SK-N-SH (cell line): ENCODE data around the gene OSGEP. TPM values are rescaled to one million over a fixed set of nuclear protein-coding genes. Genes with fewer than 3 reads are reported as not detected.

Source experiments
- CTCF ChIA-PET: fragments of 300-600, 350-600 bp; formaldehyde crosslinking; extraction: SDS; loops from one replicate; lab custom pipeline; 2021; lab: Yijun Ruan, JAX
- POLR2A ChIA-PET: fragments of 350-600 bp; sonication (Branson Sonifier 250); formaldehyde crosslinking; extraction: SDS; loops from one replicate; lab custom pipeline; 2020; ENCODE audit warnings: antibody characterized with exemption, inconsistent platforms; lab: Yijun Ruan, JAX
- DNase-seq: peaks from one replicate; pipeline ENCODE4 v3.0.0; 2012
- H2AFZ ChIP-seq: fragments of 200-600 bp; sonication (generic); 2 replicates; pipeline ENCODE4 v1.8.1; 2016; ENCODE audit warnings: antibody characterized with exemption, mild to moderate bottlenecking, low read depth
- H3F3A ChIP-seq: fragments of 200-600 bp; sonication (generic); replicated peaks from 2 replicates; pipeline ENCODE3; 2016; ENCODE audit warnings: antibody characterized with exemption, mild to moderate bottlenecking; ENCODE audit not compliant: insufficient read depth
- H3K27ac ChIP-seq, 2 experiments: fragments of 200-500 bp in 1 of 2; fragments of 200-600 bp in 1 of 2; sonication (Bioruptor generic) in 1 of 2; sonication (generic), shearing (Covaris generic) in 1 of 2; 2 replicates each; pipeline versions ENCODE4 v1.5.1 to v1.6.1; 2014 to 2016; ENCODE audit warnings: low read depth in 2 of 2, inconsistent platforms in 1 of 2, low read length in 1 of 2, mild to moderate bottlenecking in 1 of 2, mixed read lengths in 1 of 2
- H3K27me3 ChIP-seq: fragments of 200-600 bp; sonication (generic), shearing (Covaris generic); 2 replicates; pipeline ENCODE4 v1.6.1; 2016; ENCODE audit warnings: mixed run types; ENCODE audit not compliant: insufficient read depth
- H3K36me3 ChIP-seq, 2 experiments: fragments of 200-500 bp in 1 of 2; fragments of 200-600 bp in 1 of 2; sonication (Bioruptor generic) in 1 of 2; sonication (generic) in 1 of 2; replicated peaks in 1 of 2; 2 replicates each; pipeline versions ENCODE3 to v1.5.1; 2014 to 2016; ENCODE audit warnings: low read length in 1 of 2, mild to moderate bottlenecking in 1 of 2; ENCODE audit not compliant: insufficient read depth in 2 of 2, control insufficient read depth in 1 of 2
- H3K4me1 ChIP-seq, 2 experiments: fragments of 200-500 bp in 1 of 2; fragments of 200-600 bp in 1 of 2; sonication (Bioruptor generic) in 1 of 2; sonication (generic), shearing (Covaris generic) in 1 of 2; 2 replicates each; pipeline versions ENCODE4 v1.5.1 to v1.6.1; 2014 to 2016; ENCODE audit warnings: low read depth in 1 of 2, low read length in 1 of 2, mixed run types in 1 of 2; ENCODE audit not compliant: insufficient read depth in 2 of 2, control insufficient read depth in 1 of 2
- H3K4me2 ChIP-seq: fragments of 200-600 bp; sonication (generic), shearing (Covaris generic); 2 replicates; pipeline ENCODE4 v1.6.1; 2017; ENCODE audit warnings: mixed run types
- H3K4me3 ChIP-seq, 2 experiments: fragments of 200-500 bp in 1 of 2; fragments of 200-600 bp in 1 of 2; sonication (Bioruptor generic) in 1 of 2; sonication (generic), shearing (Covaris generic) in 1 of 2; 2 replicates each; pipeline versions ENCODE4 v1.5.1 to v1.8.1; 2014 to 2016; ENCODE audit warnings: low read depth in 2 of 2, inconsistent platforms in 1 of 2, low read length in 1 of 2, mild to moderate bottlenecking in 1 of 2, mixed read lengths in 1 of 2, moderate library complexity in 1 of 2
- H3K79me2 ChIP-seq: fragments of 200-600 bp; sonication (generic); 2 replicates; pipeline ENCODE4 v1.8.1; 2017; ENCODE audit warnings: mild to moderate bottlenecking; ENCODE audit not compliant: insufficient read depth
- H3K9ac ChIP-seq: fragments of 200-600 bp; sonication (generic); 2 replicates; pipeline ENCODE4 v1.6.1; 2017; ENCODE audit warnings: mixed run types
- H3K9me2 ChIP-seq: fragments of 200-600 bp; sonication (generic); 2 replicates; pipeline ENCODE4 v1.6.1; 2017; ENCODE audit warnings: mixed run types
- H3K9me3 ChIP-seq: fragments of 200-600 bp; sonication (generic); 2 replicates; pipeline ENCODE4 v1.6.1; 2017; ENCODE audit warnings: mixed run types, mild to moderate bottlenecking, moderate library complexity
- H4K20me1 ChIP-seq: fragments of 200-600 bp; sonication (generic); 2 replicates; pipeline ENCODE4 v1.6.1; 2017; ENCODE audit warnings: mild to moderate bottlenecking, mixed run types; ENCODE audit not compliant: insufficient read depth
- ELF1 ChIP-seq: IDR thresholded peaks from 2 replicates; pipeline ENCODE4 v1.4.0; 2012
- FOXJ3 ChIP-seq: sonication (generic); formaldehyde crosslinking; IDR thresholded peaks from 2 replicates; pipeline ENCODE4 v1.5.1; 2020; ENCODE audit warnings: mild to moderate bottlenecking, missing genetic modification reagents
- FOXM1 ChIP-seq: IDR thresholded peaks from 2 replicates; pipeline ENCODE4 v1.4.0; 2012; ENCODE audit warnings: low read depth, mild to moderate bottlenecking
- MEF2A ChIP-seq: IDR thresholded peaks from 2 replicates; pipeline ENCODE4 v1.4.0; 2012; ENCODE audit warnings: low read depth, borderline replicate concordance
- MXI1 ChIP-seq: IDR thresholded peaks from 2 replicates; pipeline ENCODE4 v1.6.1; 2012; ENCODE audit warnings: mild to moderate bottlenecking, low read depth, low read length, improper control_type of control experiment
- POLR2AphosphoS5 ChIP-seq: IDR thresholded peaks from 2 replicates; pipeline ENCODE4 v1.6.1; 2012; ENCODE audit warnings: low read depth, low read length
- RAD21 ChIP-seq: IDR thresholded peaks from 2 replicates; pipeline ENCODE4 v1.6.1; 2012; ENCODE audit warnings: mild to moderate bottlenecking, low read length
- SMC3 ChIP-seq: IDR thresholded peaks from 2 replicates; pipeline ENCODE4 v1.6.1; 2012; ENCODE audit warnings: low read depth, low read length, improper control_type of control experiment
- TEAD4 ChIP-seq: IDR thresholded peaks from 2 replicates; pipeline ENCODE4 v1.4.0; 2012; ENCODE audit warnings: mild to moderate bottlenecking, borderline replicate concordance; ENCODE audit not compliant: insufficient read depth
- WGBS: methylation state at CpG from one replicate; pipeline ENCODE4 v1.1.6; 2017; ENCODE audit warnings: low lambda C conversion rate; 5-methylcytosine and 5-hydroxymethylcytosine counted together
- polyA plus RNA-seq, 3 experiments: library from polyadenylated mRNA; depleted of rRNA; stranded (reverse); fragments of >200 nt; gene quantifications; 2 replicates each; pipeline ENCODE4 v1.2.3, GENCODE V29; 2012
- TF ChIP-seq, protein P1 (sequence below): fragments of 200-600 bp; sonication (generic); IDR thresholded peaks from 2 replicates; pipeline ENCODE4 v1.6.1; 2017; ENCODE audit warnings: antibody characterized with exemption, mild to moderate bottlenecking, moderate library complexity
- TF ChIP-seq, protein P2 (sequence below): IDR thresholded peaks from 2 replicates; pipeline ENCODE4 v1.4.0; 2012; ENCODE audit warnings: low read depth
- TF ChIP-seq, protein P3 (sequence below): IDR thresholded peaks from 2 replicates; pipeline ENCODE4 v1.4.0; 2012; ENCODE audit warnings: low read depth, borderline replicate concordance

OSGEP gene
- polyA plus RNA-seq, 1 of the 3 experiments (the other 2 are of a cell fraction) = 32.9 TPM

DNA sequence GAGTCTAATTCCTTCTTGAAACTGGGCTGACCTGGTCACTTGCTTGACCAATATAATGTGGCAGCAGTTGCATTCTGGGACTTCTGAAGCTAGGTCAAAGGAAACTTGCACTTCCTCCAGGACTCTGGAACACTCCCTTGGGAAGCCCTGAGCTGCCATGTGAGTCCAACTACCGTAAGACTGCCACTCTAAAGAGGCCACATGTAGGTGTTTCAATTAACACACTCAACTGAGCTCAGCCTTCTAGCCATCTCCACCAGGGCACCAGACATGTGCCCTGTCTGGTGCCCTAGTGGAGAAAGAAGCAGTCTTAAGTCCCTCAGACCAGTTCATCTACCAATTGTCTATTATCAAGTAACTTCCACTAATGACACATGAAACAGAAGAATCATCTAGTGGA, 35.2 kb downstream of the OSGEP start:
- H3K36me3 ChIP-seq = no peaks in the 10 kb centered on the region
- H2AFZ ChIP-seq = no peak overlapping the region
- no peaks in the 10 kb centered on the region for H3K9me3 ChIP-seq
- no peak for DNase-seq
- H3K9ac ChIP-seq = no peak overlapping the region
- H3K4me3 ChIP-seq = no peak overlapping the region
- WGBS = no CpG with 5 or more reads among the region's 1 CpG
- H3K9me2 ChIP-seq = no peaks in the 10 kb centered on the region
- H3K79me2 ChIP-seq = no peaks in the 10 kb centered on the region
- no peaks in the 10 kb centered on the region for H4K20me1 ChIP-seq
- CTCF ChIA-PET = no interaction called here
- no peaks in the 10 kb centered on the region for H3F3A ChIP-seq
- POLR2A ChIA-PET = no interaction called here
- H3K27ac ChIP-seq = no peak overlapping the region
- H3K4me2 ChIP-seq = no peak overlapping the region
- H3K4me1 ChIP-seq = no peaks in the 10 kb centered on the region
- TF ChIP-seq MXI1 (no peak), MEF2A (no peak), RAD21 (no peak), TEAD4 (no peak), FOXM1 (no peak), POLR2AphosphoS5 (no peak), SMC3 (no peak), FOXJ3 (no peak)
- TF ChIP-seq, protein P1, sequence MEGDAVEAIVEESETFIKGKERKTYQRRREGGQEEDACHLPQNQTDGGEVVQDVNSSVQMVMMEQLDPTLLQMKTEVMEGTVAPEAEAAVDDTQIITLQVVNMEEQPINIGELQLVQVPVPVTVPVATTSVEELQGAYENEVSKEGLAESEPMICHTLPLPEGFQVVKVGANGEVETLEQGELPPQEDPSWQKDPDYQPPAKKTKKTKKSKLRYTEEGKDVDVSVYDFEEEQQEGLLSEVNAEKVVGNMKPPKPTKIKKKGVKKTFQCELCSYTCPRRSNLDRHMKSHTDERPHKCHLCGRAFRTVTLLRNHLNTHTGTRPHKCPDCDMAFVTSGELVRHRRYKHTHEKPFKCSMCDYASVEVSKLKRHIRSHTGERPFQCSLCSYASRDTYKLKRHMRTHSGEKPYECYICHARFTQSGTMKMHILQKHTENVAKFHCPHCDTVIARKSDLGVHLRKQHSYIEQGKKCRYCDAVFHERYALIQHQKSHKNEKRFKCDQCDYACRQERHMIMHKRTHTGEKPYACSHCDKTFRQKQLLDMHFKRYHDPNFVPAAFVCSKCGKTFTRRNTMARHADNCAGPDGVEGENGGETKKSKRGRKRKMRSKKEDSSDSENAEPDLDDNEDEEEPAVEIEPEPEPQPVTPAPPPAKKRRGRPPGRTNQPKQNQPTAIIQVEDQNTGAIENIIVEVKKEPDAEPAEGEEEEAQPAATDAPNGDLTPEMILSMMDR = no peak
- TF ChIP-seq, all 33 proteins: peak for 0
- no peaks in the 10 kb centered on the region; the same call in 1 of the 2 replicates for H3K27me3 ChIP-seq

DNA sequence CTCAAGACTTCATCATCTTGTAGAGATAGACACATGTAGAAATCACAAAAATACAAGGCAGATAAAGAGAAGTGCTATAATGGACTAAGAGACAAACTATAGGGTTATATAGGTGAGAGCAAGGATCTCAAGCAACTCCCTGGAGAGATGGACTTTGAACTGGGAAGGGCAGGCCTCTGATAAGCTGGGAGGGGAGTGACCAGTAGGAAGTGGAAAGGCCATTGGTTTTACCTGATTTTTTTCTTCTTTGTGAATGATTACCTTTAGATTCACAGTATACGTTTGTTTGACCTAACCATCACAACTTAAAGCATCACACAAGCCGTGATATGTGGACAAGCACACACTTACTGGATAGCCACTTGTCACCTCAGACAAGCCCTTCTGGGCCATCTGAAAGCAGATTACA, 36.1 kb downstream of the OSGEP start:
- no peak overlapping the region for H3K4me2 ChIP-seq
- no peak for DNase-seq
- POLR2A ChIA-PET = no interaction called here
- H3K27ac ChIP-seq = no peak overlapping the region
- H3K79me2 ChIP-seq = no peaks in the 10 kb centered on the region
- no peak overlapping the region for H3K4me3 ChIP-seq
- H3F3A ChIP-seq = peaks cover 7% of the 10 kb centered on the region
- no peak overlapping the region for H3K9ac ChIP-seq
- no peaks in the 10 kb centered on the region for H3K9me3 ChIP-seq
- no peaks in the 10 kb centered on the region for H4K20me1 ChIP-seq
- no peaks in the 10 kb centered on the region; the same call in 1 of the 2 replicates for H3K27me3 ChIP-seq
- CTCF ChIA-PET = no interaction called here
- peaks cover 0 to 7% of the 10 kb centered on the region in 2 experiments; a peak in 2 of 4 replicates for H3K4me1 ChIP-seq
- TF ChIP-seq ELF1 (no peak), MEF2A (no peak)
- TF ChIP-seq, protein P2, sequence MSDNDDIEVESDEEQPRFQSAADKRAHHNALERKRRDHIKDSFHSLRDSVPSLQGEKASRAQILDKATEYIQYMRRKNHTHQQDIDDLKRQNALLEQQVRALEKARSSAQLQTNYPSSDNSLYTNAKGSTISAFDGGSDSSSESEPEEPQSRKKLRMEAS = no peak
- TF ChIP-seq, protein P3, sequence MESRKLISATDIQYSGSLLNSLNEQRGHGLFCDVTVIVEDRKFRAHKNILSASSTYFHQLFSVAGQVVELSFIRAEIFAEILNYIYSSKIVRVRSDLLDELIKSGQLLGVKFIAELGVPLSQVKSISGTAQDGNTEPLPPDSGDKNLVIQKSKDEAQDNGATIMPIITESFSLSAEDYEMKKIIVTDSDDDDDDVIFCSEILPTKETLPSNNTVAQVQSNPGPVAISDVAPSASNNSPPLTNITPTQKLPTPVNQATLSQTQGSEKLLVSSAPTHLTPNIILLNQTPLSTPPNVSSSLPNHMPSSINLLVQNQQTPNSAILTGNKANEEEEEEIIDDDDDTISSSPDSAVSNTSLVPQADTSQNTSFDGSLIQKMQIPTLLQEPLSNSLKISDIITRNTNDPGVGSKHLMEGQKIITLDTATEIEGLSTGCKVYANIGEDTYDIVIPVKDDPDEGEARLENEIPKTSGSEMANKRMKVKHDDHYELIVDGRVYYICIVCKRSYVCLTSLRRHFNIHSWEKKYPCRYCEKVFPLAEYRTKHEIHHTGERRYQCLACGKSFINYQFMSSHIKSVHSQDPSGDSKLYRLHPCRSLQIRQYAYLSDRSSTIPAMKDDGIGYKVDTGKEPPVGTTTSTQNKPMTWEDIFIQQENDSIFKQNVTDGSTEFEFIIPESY = no peak
- WGBS = 83% methylated on average over 2 of the region's 2 CpGs
- H3K9me2 ChIP-seq = no peaks in the 10 kb centered on the region
- H2AFZ ChIP-seq = no peak overlapping the region
- H3K36me3 ChIP-seq = no peaks in the 10 kb centered on the region
